Type B pancreatic cell (in vitro differentiated cells): ENCODE data around the gene KCNV2. TPM values are rescaled to one million over a fixed set of nuclear protein-coding genes. Genes with fewer than 3 reads are reported as not detected.

ENCODE experiments used
- DNase-seq: peaks from one replicate; pipeline ENCODE4 v3.0.0; 2021; ENCODE audit warnings: mixed read lengths; ENCODE audit not compliant: unreplicated experiment; ENCODE audit errors: extremely low spot score
- H3K27ac Mint-ChIP-seq: 2 replicates; pipeline ENCODE4 v1.8.0; 2021; ENCODE audit warnings: mild to moderate bottlenecking, mixed read lengths
- H3K27me3 Mint-ChIP-seq: 2 replicates; pipeline ENCODE4 v1.8.0; 2021; ENCODE audit warnings: mixed read lengths
- H3K36me3 Mint-ChIP-seq: 2 replicates; pipeline ENCODE4 v1.8.0; 2021; ENCODE audit warnings: mixed read lengths
- H3K4me1 Mint-ChIP-seq: one replicate; pipeline ENCODE4 v1.8.0; 2021; ENCODE audit warnings: mixed read lengths; ENCODE audit not compliant: unreplicated experiment
- H3K4me3 Mint-ChIP-seq: 2 replicates; pipeline ENCODE4 v1.8.0; 2021; ENCODE audit warnings: mild to moderate bottlenecking, mixed read lengths
- H3K9me3 Mint-ChIP-seq: 2 replicates; pipeline ENCODE4 v1.8.0; 2021; ENCODE audit warnings: mixed read lengths
- total RNA-seq: library from RNA; stranded (reverse); gene quantifications from 2 replicates; pipeline ENCODE4 v1.2.1, GENCODE V29; 2021; ENCODE audit warnings: low replicate concordance
- TF ChIP-seq, protein P1 (sequence below): fragments of 200-600 bp; sonication (generic); conservative IDR thresholded peaks from 2 replicates; pipeline ENCODE4 v1.5.0; 2021; ENCODE audit warnings: antibody characterized with exemption, mild to moderate bottlenecking

Gene KCNV2
- total RNA-seq, 1 donor from 2014 or later: not detected

DNA sequence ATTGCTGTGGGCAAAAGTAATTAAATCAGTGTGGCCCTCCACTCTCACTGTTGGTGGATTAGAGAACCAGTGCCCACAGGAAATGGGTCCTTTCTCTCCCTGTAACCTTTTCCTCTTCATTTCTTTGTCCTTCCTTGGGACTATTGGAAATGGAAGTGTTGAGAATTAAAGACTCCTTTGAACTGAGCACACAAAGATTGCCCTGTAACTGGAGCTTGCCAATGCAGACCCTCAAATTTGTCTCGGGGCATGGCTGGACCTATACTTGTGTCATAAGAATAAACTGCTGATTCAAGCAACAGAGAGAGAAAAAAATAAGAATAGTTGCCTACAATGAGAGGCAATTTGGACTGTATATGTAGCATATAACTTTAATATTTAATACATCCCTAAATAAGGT is 13.7 kb downstream of the KCNV2 start:
- H3K27ac Mint-ChIP-seq: no peak overlapping the region

DNA sequence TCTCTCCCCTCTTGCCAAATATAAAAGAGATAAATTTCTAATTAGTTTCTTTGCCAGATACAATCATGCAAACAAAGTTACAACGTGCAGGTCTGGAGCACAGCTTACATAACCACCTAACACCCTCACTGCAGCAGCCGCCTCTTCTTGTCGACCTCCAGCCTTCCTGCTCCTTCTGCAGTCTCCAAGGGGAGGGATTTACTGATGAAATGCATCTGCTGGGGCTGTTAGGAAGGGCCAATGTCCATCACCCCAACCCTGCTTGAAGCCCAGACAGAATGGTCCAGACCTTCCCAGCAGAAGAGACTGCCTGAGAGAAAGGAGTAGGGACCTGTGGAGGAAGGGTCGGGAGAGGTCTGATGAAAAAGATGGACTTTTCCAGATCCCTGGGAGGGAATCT is 15.2 kb downstream of the KCNV2 start:
- H3K27me3 Mint-ChIP-seq: no peaks in the 10 kb centered on the region
- no peak overlapping the region for H3K4me3 Mint-ChIP-seq
- TF ChIP-seq, protein P1, sequence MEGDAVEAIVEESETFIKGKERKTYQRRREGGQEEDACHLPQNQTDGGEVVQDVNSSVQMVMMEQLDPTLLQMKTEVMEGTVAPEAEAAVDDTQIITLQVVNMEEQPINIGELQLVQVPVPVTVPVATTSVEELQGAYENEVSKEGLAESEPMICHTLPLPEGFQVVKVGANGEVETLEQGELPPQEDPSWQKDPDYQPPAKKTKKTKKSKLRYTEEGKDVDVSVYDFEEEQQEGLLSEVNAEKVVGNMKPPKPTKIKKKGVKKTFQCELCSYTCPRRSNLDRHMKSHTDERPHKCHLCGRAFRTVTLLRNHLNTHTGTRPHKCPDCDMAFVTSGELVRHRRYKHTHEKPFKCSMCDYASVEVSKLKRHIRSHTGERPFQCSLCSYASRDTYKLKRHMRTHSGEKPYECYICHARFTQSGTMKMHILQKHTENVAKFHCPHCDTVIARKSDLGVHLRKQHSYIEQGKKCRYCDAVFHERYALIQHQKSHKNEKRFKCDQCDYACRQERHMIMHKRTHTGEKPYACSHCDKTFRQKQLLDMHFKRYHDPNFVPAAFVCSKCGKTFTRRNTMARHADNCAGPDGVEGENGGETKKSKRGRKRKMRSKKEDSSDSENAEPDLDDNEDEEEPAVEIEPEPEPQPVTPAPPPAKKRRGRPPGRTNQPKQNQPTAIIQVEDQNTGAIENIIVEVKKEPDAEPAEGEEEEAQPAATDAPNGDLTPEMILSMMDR: no peak
- no peak overlapping the region for H3K27ac Mint-ChIP-seq
- H3K9me3 Mint-ChIP-seq: peaks cover 4% of the 10 kb centered on the region
- H3K36me3 Mint-ChIP-seq: peaks cover 7% of the 10 kb centered on the region
- no peak for DNase-seq
- peaks cover 10% of the 10 kb centered on the region for H3K4me1 Mint-ChIP-seq

More for the DNA sequence above, 13.7 kb downstream of the KCNV2 start:
- Mint-ChIP-seq H3K27me3 (no peaks in the 10 kb centered on the region), H3K4me1 (peaks cover 15% of the 10 kb centered on the region), H3K36me3 (peaks cover 7% of the 10 kb centered on the region), H3K4me3 (no peak overlapping the region), H3K9me3 (no peaks in the 10 kb centered on the region)
- no peak for DNase-seq
- TF ChIP-seq, protein P1: no peak

DNA sequence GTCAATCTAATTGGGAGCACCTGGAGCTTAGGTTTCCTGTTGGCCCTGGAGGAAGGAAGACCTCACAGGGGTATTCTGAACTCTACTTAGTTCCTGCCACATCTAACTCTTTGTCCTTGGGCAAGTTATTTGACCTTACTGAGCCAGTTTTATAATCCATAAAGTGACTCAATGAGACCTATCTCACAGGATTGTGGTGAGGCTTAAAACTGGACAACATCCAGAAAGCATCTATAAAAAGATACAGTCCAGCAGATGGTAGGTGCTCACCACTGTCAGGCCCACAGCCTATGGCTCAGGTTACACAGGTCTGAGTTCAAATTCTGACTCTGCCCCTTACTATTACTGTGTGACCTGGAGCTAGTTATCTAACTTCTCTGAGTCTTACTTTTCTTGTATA is 23.3 kb downstream of the KCNV2 start:
- H3K9me3 Mint-ChIP-seq: peaks cover 8% of the 10 kb centered on the region
- TF ChIP-seq, protein P1: no peak
- no peak for DNase-seq
- H3K27me3 Mint-ChIP-seq: no peaks in the 10 kb centered on the region
- no peak overlapping the region for H3K4me3 Mint-ChIP-seq
- no peak overlapping the region for H3K27ac Mint-ChIP-seq
- H3K4me1 Mint-ChIP-seq: peaks cover 10% of the 10 kb centered on the region
- H3K36me3 Mint-ChIP-seq: peaks cover 6% of the 10 kb centered on the region

DNA sequence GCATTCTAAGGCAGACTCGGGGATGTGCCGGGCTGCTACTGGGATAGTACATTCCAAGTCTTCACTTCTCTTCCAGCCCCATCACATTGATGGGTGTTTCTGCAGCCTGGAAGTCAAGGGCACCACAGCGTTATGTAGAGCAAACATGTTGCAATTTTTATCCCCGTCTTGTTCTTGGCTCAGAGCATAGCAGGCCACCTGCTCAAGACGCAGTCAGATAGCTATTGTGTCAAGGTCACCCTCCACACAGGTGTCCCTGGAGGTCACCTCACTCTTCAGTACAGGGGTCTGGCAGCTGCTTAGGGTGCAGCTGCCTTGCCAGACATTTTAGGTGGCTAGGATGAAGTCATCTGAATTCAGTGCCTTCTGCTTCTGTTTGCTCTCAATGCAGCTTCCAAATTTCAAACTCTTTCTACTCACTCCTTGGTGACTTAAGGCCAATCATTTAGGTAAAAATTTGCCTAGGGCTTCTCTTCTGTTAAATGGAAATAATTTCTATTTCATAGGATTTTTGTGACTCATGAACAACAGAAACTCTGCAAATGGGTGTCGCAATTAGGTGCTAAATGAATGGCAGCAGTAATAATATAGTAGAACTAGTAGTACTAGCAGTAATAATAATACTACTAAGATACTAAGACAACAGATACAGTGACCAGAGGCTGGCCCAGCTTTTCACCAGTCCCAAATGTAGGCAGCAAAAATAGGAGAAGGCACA is 24.3 kb downstream of the KCNV2 start:
- no peak overlapping the region for H3K4me3 Mint-ChIP-seq

DNA sequence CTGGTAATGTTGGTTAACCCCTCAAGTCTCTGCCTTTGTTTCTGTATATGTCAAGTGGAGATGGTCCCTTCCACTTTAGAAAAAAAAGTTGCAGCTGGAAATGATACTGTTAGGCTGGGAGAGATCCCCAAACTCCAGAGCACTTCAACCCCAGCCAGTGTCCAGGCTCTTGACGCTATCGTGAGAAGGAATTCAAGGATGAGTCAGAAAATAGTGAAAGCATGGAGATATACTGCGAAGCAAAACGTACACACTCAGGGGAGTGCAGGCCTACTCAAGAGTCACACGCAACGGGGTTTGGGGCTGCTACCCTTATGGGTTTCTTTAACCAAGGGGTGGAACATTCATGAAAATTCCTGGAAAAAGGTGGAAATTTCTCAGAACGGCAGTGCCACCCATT is 24.9 kb downstream of the KCNV2 start:
- Mint-ChIP-seq H3K27me3 (no peaks in the 10 kb centered on the region), H3K4me3 (no peak overlapping the region), H3K36me3 (peaks cover 12% of the 10 kb centered on the region), H3K9me3 (peaks cover 4% of the 10 kb centered on the region), H3K4me1 (peaks cover 17% of the 10 kb centered on the region), H3K27ac (no peak overlapping the region)
- no peak for DNase-seq
- TF ChIP-seq, protein P1: no peak

More for the DNA sequence above, 24.3 kb downstream of the KCNV2 start:
- no peak overlapping the region for H3K27ac Mint-ChIP-seq
- peaks cover 10% of the 10 kb centered on the region for H3K36me3 Mint-ChIP-seq
- H3K9me3 Mint-ChIP-seq: peaks cover 7% of the 10 kb centered on the region
- TF ChIP-seq, protein P1: no peak
- DNase-seq: no peak
- H3K27me3 Mint-ChIP-seq: no peaks in the 10 kb centered on the region
- H3K4me1 Mint-ChIP-seq: peaks cover 17% of the 10 kb centered on the region
